B cell (primary cell): ENCODE results near the gene COL4A5.

Experiments used
- CTCF ChIP-seq: fragments of 200-600 bp; IDR thresholded peaks from one replicate; pipeline ENCODE4 v1.8.0; 2022; ENCODE audit warnings: antibody characterized with exemption, mild to moderate bottlenecking
- EZH2 ChIP-seq: IDR thresholded peaks from 2 replicates; pipeline ENCODE4 v1.6.1; 2012; ENCODE audit warnings: borderline replicate concordance, low read depth, mild to moderate bottlenecking, moderate library complexity, low read length; ENCODE audit not compliant: insufficient read depth, poor library complexity, severe bottlenecking

- no peak for TF ChIP-seq CTCF
- no peak for TF ChIP-seq EZH2
Observed at GRCh38 chrX:108442901-108443464, 3.3 kb downstream of the COL4A5 start.
